ENCODE measurements around the gene PITPNB. TPM values are rescaled to one million over a fixed set of nuclear protein-coding genes. Genes with fewer than 3 reads are reported as not detected.

The PITPNB gene
- total RNA-seq, 1 donor = 30.8 TPM

GRCh38 chr22:27865496-27865895 is 53.6 kb downstream of the PITPNB start:
- no peak overlapping the region for H2AFZ ChIP-seq (ENCODE audit: low read length)
- no peaks in the 10 kb centered on the region for H3K27me3 ChIP-seq (ENCODE audit: insufficient read depth, low read length)
- no peaks in the 10 kb centered on the region for H4K20me1 ChIP-seq (ENCODE audit: insufficient read depth, low read length)
- H3K79me2 ChIP-seq (ENCODE audit: insufficient read depth, low read length) = peaks cover 54% of the 10 kb centered on the region
- TF ChIP-seq CTCF (IDR thresholded peaks at IDR 0.05; ENCODE audit: extremely low read depth, low read depth, low read length) = no peak
- peaks cover 13% of the 10 kb centered on the region for H3K36me3 ChIP-seq (ENCODE audit: insufficient read depth, low read length)
- no peak overlapping the region for H3K4me3 ChIP-seq (ENCODE audit: insufficient read depth, low read length)
- H3K4me2 ChIP-seq (ENCODE audit: insufficient read depth, low read length) = no peak overlapping the region
- DNase-seq (ENCODE audit: insufficient read length, low spot score, missing footprints) = no peak
- peak overlapping the region; percentile 85 for H3K27ac ChIP-seq (ENCODE audit: low read depth, low read length)
- no peaks in the 10 kb centered on the region for H3K9me3 ChIP-seq (ENCODE audit: low read depth, low read length)
- H3K4me1 ChIP-seq (ENCODE audit: insufficient read depth, low read length) = peaks cover 34% of the 10 kb centered on the region

GRCh38 chr22:27863556-27863955 is 55.5 kb downstream of the PITPNB start:
- H3K4me1 ChIP-seq (ENCODE audit: insufficient read depth, low read length) = peaks cover 36% of the 10 kb centered on the region
- no peak overlapping the region for H3K4me3 ChIP-seq (ENCODE audit: insufficient read depth, low read length)
- peaks cover 40% of the 10 kb centered on the region for H3K79me2 ChIP-seq (ENCODE audit: insufficient read depth, low read length)
- H3K27me3 ChIP-seq (ENCODE audit: insufficient read depth, low read length) = no peaks in the 10 kb centered on the region
- no peaks in the 10 kb centered on the region for H3K9me3 ChIP-seq (ENCODE audit: low read depth, low read length)
- no peak for DNase-seq (ENCODE audit: insufficient read length, low spot score, missing footprints)
- H3K27ac ChIP-seq (ENCODE audit: low read depth, low read length) = no peak overlapping the region
- H4K20me1 ChIP-seq (ENCODE audit: insufficient read depth, low read length) = no peaks in the 10 kb centered on the region
- H2AFZ ChIP-seq (ENCODE audit: low read length) = no peak overlapping the region
- TF ChIP-seq CTCF (IDR thresholded peaks at IDR 0.05; ENCODE audit: extremely low read depth, low read depth, low read length) = no peak
- no peak overlapping the region for H3K4me2 ChIP-seq (ENCODE audit: insufficient read depth, low read length)
- peaks cover 24% of the 10 kb centered on the region for H3K36me3 ChIP-seq (ENCODE audit: insufficient read depth, low read length)

GRCh38 chr22:27863001-27863400 is 56.1 kb downstream of the PITPNB start:
- Histone ChIP-seq H4K20me1 (ENCODE audit: insufficient read depth, low read length) (no peaks in the 10 kb centered on the region), H3K27me3 (ENCODE audit: insufficient read depth, low read length) (no peaks in the 10 kb centered on the region), H3K4me2 (ENCODE audit: insufficient read depth, low read length) (no peak overlapping the region), H3K79me2 (ENCODE audit: insufficient read depth, low read length) (peaks cover 35% of the 10 kb centered on the region), H3K36me3 (ENCODE audit: insufficient read depth, low read length) (peaks cover 28% of the 10 kb centered on the region), H3K4me3 (ENCODE audit: insufficient read depth, low read length) (no peak overlapping the region), H2AFZ (ENCODE audit: low read length) (no peak overlapping the region), H3K27ac (ENCODE audit: low read depth, low read length) (no peak overlapping the region), H3K4me1 (ENCODE audit: insufficient read depth, low read length) (peaks cover 31% of the 10 kb centered on the region), H3K9me3 (ENCODE audit: low read depth, low read length) (no peaks in the 10 kb centered on the region)
- DNase-seq (ENCODE audit: insufficient read length, low spot score, missing footprints) = no peak
- no peak for TF ChIP-seq CTCF (IDR thresholded peaks at IDR 0.05; ENCODE audit: extremely low read depth, low read depth, low read length)

GRCh38 chr22:27859336-27859735 is 59.7 kb downstream of the PITPNB start:
- H2AFZ ChIP-seq (ENCODE audit: low read length) = no peak overlapping the region
- no peak for TF ChIP-seq CTCF (IDR thresholded peaks at IDR 0.05; ENCODE audit: extremely low read depth, low read depth, low read length)
- peak overlapping the region; percentile 69 for H3K4me2 ChIP-seq (ENCODE audit: insufficient read depth, low read length)
- H3K9me3 ChIP-seq (ENCODE audit: low read depth, low read length) = no peaks in the 10 kb centered on the region
- peaks cover 45% of the 10 kb centered on the region for H3K79me2 ChIP-seq (ENCODE audit: insufficient read depth, low read length)
- peak overlapping the region; percentile 42 for H3K27ac ChIP-seq (ENCODE audit: low read depth, low read length)
- H3K4me1 ChIP-seq (ENCODE audit: insufficient read depth, low read length) = peaks cover 8% of the 10 kb centered on the region
- H3K27me3 ChIP-seq (ENCODE audit: insufficient read depth, low read length) = no peaks in the 10 kb centered on the region
- DNase-seq (ENCODE audit: insufficient read length, low spot score, missing footprints) = no peak
- H3K4me3 ChIP-seq (ENCODE audit: insufficient read depth, low read length) = peak overlapping the region; percentile 38
- H4K20me1 ChIP-seq (ENCODE audit: insufficient read depth, low read length) = no peaks in the 10 kb centered on the region
- H3K36me3 ChIP-seq (ENCODE audit: insufficient read depth, low read length) = peaks cover 59% of the 10 kb centered on the region

All from osteoblast (primary cell).